Measurements from ENCODE around the gene CD79B. TPM values are rescaled to one million over a fixed set of nuclear protein-coding genes. Genes with fewer than 3 reads are reported as not detected.
A peak's percentile ranks its signal among the peaks of the same experiment; 100 is the strongest.
"Not testable (repeated sequence)": the region's sequence is repeated elsewhere in the genome, so short reads cannot be mapped to it uniquely, and the experiment has no call there.

The CD79B gene
- total RNA-seq, 1 donor from 2014 or later = 5.3 TPM

GRCh38 chr17:63937920-63938319 lies 5.8 kb upstream of the CD79B start:
- no peak for ATAC-seq
- no peak for DNase-seq (ENCODE audit: low spot score)
- intact Hi-C loops (cut with DNase I) = no loop called here

DNA sequence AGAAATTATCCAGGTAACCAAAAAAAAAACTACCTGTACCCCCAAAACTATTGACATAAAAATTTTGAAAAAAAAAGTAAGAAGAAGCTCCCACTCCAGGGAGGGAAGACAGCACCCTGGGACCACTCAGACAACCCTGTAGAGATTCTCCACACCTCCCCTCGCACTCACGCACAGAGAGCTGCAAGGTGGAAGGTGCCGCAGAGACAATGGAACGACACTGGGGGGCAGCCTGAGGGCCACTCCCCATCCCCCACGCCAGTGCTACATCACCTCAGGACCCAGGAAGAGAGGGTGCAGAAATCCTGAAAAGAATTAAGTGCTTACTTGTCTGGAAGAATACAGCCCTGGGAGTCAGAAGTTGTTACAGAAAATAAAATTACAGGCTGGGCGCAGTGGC lies 5.2 kb upstream of the CD79B start:
- DNase-seq (ENCODE audit: low spot score) = no peak
- intact Hi-C loops (cut with DNase I) = no loop called here
- no peak for ATAC-seq

GRCh38 chr17:63934183-63935112 lies 2.3 kb upstream of the CD79B start:
- intact Hi-C loops (cut with DNase I) = no loop called here
- no peak for DNase-seq (ENCODE audit: low spot score)
- no peak for ATAC-seq

DNA sequence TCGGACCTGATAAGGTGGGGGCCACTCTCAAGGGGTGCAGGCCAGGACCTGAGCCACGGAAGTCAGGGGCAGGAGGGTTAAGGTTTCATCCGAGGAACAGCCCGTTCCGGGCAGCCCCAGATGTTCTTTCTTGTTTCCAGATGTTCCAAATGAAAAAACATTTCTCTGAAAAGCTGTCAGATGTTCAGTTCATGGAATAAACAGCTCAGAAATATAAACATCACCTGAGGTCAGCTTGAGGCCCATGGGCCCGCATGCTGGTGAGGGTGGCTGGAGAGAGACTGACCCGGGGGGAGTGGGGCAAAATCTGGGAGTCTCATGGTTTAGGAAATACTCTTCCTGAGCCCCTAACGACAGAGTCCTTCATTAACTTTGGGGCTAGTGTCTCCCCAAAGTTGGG lies 1.5 kb upstream of the CD79B start:
- intact Hi-C loops (cut with DNase I) = no loop called here
- DNase-seq (ENCODE audit: low spot score) = no peak
- peak; percentile 11 for ATAC-seq

DNA sequence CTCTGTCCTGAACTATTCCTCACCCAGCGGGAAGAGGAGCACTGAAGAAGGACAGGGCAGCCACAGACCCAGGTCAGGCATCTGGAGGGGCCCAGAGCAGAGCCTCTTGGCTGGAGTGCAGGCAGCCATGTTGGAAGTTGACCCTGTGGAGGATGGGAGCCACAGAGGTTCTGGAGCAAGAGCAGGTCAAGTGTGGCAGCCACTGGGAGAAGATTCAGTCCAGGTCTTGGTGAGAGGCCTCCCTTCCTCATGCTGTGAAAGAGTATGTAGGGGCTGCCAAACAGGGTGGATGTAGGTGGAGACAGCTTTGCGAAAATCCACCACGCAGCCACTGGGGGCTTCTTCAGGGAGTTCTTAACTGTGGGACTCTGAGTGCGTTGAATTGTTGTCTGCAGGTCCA lies 590 bp upstream of the CD79B start:
- intact Hi-C loops (cut with DNase I) = no loop called here
- DNase-seq (ENCODE audit: low spot score) (no peak), ATAC-seq (no peak)

GRCh38 chr17:63930951-63931575 lies 1.1 kb downstream of the CD79B start:
- peak; percentile 72 for DNase-seq (ENCODE audit: low spot score)
- intact Hi-C loops (cut with DNase I) = no loop called here
- ATAC-seq = peak; percentile 76

- ATAC-seq = peak; percentile 61
- intact Hi-C loops (cut with DNase I) = no loop called here
- DNase-seq (ENCODE audit: low spot score) = no peak
These were observed 2.0 kb downstream of the CD79B start for GRCh38 chr17:63929860-63930766.

DNA sequence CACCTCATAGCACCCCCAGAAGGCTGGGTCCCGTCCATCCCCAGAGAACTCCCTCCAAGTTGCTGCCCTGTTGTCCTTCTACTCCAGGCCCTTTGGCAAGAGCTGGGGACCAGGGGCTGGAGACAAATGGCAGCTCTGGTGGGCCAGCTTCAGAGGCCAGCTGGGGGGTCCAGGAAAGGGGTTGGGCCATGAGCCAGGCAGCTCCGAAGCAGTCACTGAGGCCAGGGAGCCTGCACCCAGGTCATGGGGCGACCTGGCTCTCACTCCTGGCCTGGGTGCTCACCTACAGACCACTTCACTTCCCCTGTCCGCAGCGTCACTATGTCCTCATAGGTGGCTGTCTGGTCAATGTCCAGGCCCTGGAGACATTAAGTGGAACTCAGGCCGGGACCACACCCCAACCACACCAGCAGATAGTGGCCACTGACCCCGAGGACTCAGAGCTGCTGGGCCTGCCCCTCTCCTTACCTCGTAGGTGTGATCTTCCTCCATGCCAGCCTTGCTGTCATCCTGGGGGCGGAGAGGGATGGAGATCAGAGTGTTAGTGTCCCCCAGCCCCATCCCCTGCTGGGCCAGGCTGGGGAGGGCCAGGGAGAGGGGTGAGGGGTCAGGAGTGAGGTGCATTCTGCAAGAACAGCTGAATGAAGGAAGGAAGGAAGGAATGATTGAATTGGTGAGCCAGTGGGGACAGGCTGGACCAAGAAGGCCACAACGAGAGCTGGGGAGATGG lies 3.0 kb downstream of the CD79B start:
- ATAC-seq (no peak), DNase-seq (ENCODE audit: low spot score) (no peak)
- intact Hi-C loops (cut with DNase I) = no loop called here

GRCh38 chr17:63928172-63928666 lies 3.9 kb downstream of the CD79B start:
- intact Hi-C loops (cut with DNase I) = no loop called here
- ATAC-seq (no peak), DNase-seq (ENCODE audit: low spot score) (no peak)

DNA sequence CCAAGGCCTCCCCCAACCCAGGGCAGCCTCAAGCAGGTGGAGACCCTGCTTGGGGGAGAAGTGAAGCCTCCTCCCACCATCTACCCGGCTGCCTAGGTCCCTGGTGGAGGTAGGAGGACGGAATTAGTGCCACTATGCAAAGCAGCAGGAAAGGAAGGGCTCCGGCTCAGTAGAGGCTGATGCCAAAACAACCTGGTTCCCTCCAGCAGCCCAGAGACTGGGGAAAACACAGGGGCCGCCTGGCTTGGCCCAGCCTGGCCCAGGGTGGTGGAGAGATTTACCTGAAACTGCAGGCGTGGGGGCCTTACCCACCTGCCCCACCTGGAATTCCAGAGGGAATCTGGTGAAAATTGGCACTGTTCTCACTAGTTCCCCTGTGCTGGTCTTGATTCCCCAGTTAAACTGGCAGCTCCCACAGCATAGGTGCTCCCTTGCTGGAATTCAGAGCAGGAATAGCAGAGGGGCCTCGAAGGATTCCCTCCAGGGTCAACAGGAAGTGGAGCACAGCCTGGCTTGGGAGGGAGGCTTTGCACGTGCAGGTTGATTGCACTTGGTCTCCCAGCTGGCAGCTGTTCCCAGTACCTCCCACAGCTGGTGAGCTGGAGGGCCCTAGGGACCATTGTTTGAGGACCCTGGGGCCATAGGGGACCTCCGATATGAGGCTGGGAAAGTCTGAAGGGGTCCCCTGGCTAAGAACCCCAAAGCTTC lies 4.5 kb downstream of the CD79B start:
- ATAC-seq = no peak
- no peak for DNase-seq (ENCODE audit: low spot score)
- intact Hi-C loops (cut with DNase I) = no loop called here

DNA sequence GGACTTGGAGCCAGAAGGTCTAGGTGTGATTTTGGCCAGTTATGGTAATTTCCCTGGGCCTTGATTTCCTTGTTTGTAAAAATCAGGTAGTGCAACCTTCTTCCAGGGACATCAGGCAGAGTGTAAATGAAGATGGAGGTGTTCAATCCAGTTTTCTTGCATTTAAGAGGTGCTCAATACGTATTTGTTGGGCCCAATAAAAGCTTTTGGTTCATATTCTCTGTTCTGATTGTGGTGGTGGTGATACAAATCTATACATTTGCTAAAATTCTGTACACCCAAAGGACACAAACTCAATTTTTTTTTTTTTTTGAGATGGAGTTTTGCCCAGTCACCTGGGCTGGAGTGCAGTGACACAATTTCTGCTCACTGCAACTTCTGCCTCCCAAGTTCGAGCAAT lies 6.0 kb downstream of the CD79B start:
- DNase-seq (ENCODE audit: low spot score) = no peak
- intact Hi-C loops (cut with DNase I) = no loop called here
- ATAC-seq = no peak

GRCh38 chr17:63925615-63926014 lies 6.5 kb downstream of the CD79B start:
- ATAC-seq = no peak
- DNase-seq (ENCODE audit: low spot score) = no peak
- intact Hi-C loops (cut with DNase I) = no loop called here

- ATAC-seq; intact Hi-C loops (cut with DNase I); DNase-seq (ENCODE audit: low spot score): not testable (repeated sequence)
These were observed 9.7 kb downstream of the CD79B start for GRCh38 chr17:63922402-63922801.

DNA sequence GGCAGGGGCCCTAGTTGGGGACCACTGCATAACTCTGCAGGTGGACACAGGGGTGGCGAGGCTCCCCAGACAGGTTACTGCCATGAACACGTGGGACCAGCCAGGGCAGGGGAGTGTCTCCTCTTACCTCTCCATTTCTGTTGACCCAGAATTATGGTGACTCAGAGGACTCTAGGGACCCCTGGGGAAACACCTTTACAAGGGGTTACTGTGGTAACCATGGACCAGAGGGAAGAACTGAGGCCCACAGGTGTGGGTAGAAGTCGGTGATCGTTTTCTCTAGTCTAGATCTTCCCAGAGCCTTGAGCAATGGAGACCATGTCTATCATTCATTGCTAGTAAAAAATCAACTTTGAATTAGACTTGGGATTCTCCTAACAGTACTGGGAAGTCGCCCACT lies 11.4 kb downstream of the CD79B start:
- ATAC-seq; intact Hi-C loops (cut with DNase I); DNase-seq (ENCODE audit: low spot score): not testable (repeated sequence)

- ATAC-seq; DNase-seq (ENCODE audit: low spot score); intact Hi-C loops (cut with DNase I): not testable (repeated sequence)
These were observed 12.1 kb downstream of the CD79B start for GRCh38 chr17:63920050-63920449.

- ATAC-seq (peak; percentile 77), DNase-seq (ENCODE audit: low spot score) (no peak)
- intact Hi-C loops (cut with DNase I) = no loop called here
These were observed 12.8 kb downstream of the CD79B start for GRCh38 chr17:63919311-63919723.

DNA sequence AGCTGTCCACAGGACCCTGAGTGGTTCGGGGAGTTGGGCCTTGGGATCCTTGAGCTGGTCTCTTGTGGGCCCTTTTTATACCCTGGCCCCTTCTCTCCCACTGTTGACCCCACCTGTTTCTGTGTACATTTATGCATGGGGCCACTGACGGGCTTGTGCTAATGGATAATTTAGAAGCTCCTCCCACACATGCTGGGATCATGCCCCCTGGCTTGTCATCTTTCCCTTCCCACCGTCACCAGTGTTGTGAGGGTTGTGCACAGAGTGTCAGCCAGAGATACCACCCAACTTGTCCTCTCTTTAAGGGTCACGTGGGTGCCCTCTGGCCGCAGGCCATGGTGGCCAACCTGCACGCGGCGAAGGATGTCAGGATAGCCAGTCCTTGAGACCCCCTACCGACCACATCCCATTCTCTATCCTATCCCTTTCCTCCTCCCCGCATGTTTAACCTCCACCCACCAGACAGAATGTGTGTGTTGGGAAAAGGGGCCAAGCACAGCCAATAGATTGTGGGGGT lies 13.3 kb downstream of the CD79B start, which contains the start of gene GH1:
Gene GH1 (minus strand): TSS at position 51 of the 517 bp plus-strand sequence. CDS start 63 bp downstream, outside the sequence.
- intact Hi-C loops (cut with DNase I); ATAC-seq; DNase-seq (ENCODE audit: low spot score): not testable (repeated sequence)

GRCh38 chr17:63918305-63918704 lies 13.8 kb downstream of the CD79B start:
- intact Hi-C loops (cut with DNase I) = no loop called here
- ATAC-seq (no peak), DNase-seq (ENCODE audit: low spot score) (no peak)

Data from sciatic nerve (tissue), 2 donors.